ENCODE results near the gene PRKAA2. TPM values are rescaled to one million over a fixed set of nuclear protein-coding genes. Genes with fewer than 3 reads are reported as not detected.
A peak's percentile ranks its signal among the peaks of the same experiment; 100 is the strongest.

The PRKAA2 gene
- total and polyA plus RNA-seq, 2 of the 4 experiments (the other 2 are of a cell fraction): 0.72 to 1.4 TPM

GRCh38 chr1:56631901-56632300 is 13.2 kb upstream of the PRKAA2 start:
- no peaks in the 10 kb centered on the region for H3K4me1 ChIP-seq (ENCODE audit: control insufficient read depth, insufficient read depth, low read length)
- H3K23ac ChIP-seq (ENCODE audit: low read depth, low read length): no peak overlapping the region
- H4K8ac ChIP-seq (ENCODE audit: low read depth in 2 of 2, low read length in 2 of 2): no peak overlapping the region
- H3K27me3 ChIP-seq (ENCODE audit: control insufficient read depth, insufficient read depth, low read length): no peaks in the 10 kb centered on the region
- no peak overlapping the region for H3K4ac ChIP-seq (ENCODE audit: low read depth, low read length)
- H3K9me1 ChIP-seq (ENCODE audit: insufficient read depth, low read length): no peaks in the 10 kb centered on the region
- no peaks in the 10 kb centered on the region for H3K79me1 ChIP-seq (ENCODE audit: low read depth in 1 of 2, low read length in 2 of 2)
- no peak overlapping the region for H3K18ac ChIP-seq (ENCODE audit: low read depth, low read length)
- no peak overlapping the region for H3K56ac ChIP-seq (ENCODE audit: extremely low read depth, insufficient read depth, low read length)
- dilution Hi-C loops (cut with HindIII; ENCODE audit: low sequenced_read_pairs, unreplicated experiment): no loop called here
- TF ChIP-seq CEBPB (IDR thresholded peaks at IDR 0.05; ENCODE audit: low read depth, low read length): peak; percentile 53; the same call in 1 of the 2 replicates
- no peak for TF ChIP-seq CHD1 (IDR thresholded peaks at IDR 0.05; ENCODE audit: low read depth, low read length)
- TF ChIP-seq SMC3 (IDR thresholded peaks at IDR 0.05; ENCODE audit: low read depth, low read length): no peak
- WGBS, 2 experiments (ENCODE audit: extremely low coverage in 2 of 2, insufficient read length in 1 of 2): no CpG with 5 or more reads among the region's 2 CpGs
- H2AK9ac ChIP-seq (replicated peaks; ENCODE audit: low read depth, low read length, poor library complexity): no peak overlapping the region
- no peak for ATAC-seq (ENCODE audit: low read depth)
- BruUV-seq (replicated peaks): no TSS peak
- H2BK120ac ChIP-seq (ENCODE audit: low read depth, low read length): no peak overlapping the region
- DNase-seq: no peak
- H3K14ac ChIP-seq (replicated peaks; ENCODE audit: low read depth, low read length): no peak overlapping the region
- H3K4me2 ChIP-seq (ENCODE audit: low read depth, low read length): no peak overlapping the region
- intact Hi-C loops (cut with micrococcal nuclease): no loop called here
- H2BK5ac ChIP-seq (ENCODE audit: low read depth, low read length, poor library complexity, severe bottlenecking): no peak overlapping the region
- no peaks in the 10 kb centered on the region for H3K9me3 ChIP-seq (ENCODE audit: control insufficient read depth, insufficient read depth, low read length)
- H3K27ac ChIP-seq (ENCODE audit: insufficient read depth, low read length): no peak overlapping the region
- in situ Hi-C loops (cut with MboI; ENCODE audit: low sequenced_read_pairs): no loop called here
- H3K36me3 ChIP-seq (ENCODE audit: control insufficient read depth, insufficient read depth, low read length): no peaks in the 10 kb centered on the region
- H4K20me1 ChIP-seq (ENCODE audit: insufficient read depth, low read length): no peaks in the 10 kb centered on the region
- no peak overlapping the region for H2AFZ ChIP-seq (replicated peaks; ENCODE audit: low read length, poor library complexity)
- H3K4me3 ChIP-seq (ENCODE audit: insufficient read depth, low read depth, low read length): no peak overlapping the region
- no peak overlapping the region for H2AK5ac ChIP-seq (ENCODE audit: low read depth, low read length)
- H2BK20ac ChIP-seq (ENCODE audit: low read depth, low read length): no peak overlapping the region
- ChIA-PET POLR2A (ENCODE audit: unreplicated experiment) (no interaction called here), CTCF (no interaction called here)
- H4K5ac ChIP-seq (ENCODE audit: low read depth, low read length): no peak overlapping the region
- no peak overlapping the region for H2BK15ac ChIP-seq (ENCODE audit: low read depth, low read length)
- no peak overlapping the region for H4K91ac ChIP-seq (ENCODE audit: insufficient read depth, low read depth, low read length)
- no peak overlapping the region for H3K9ac ChIP-seq (ENCODE audit: low read depth, low read length)

All from IMR-90 (cell line).